Gastrocnemius medialis (tissue), 4 donors: ENCODE data around the gene ELK3.

ENCODE experiments used
- POLR2A ChIP-seq, 2 donors: fragments of 450-650 bp; IDR thresholded peaks; one replicate each; pipeline ENCODE4 v1.6.1; 2017; ENCODE audit warnings: antibody characterized with exemption in 2 of 2, mild to moderate bottlenecking in 2 of 2, moderate library complexity in 2 of 2
- TF ChIP-seq, protein P1 (sequence below), 5 experiments: fragments of 450-650 bp in 3 of 5; fragments of 200-600 bp in 2 of 5; sonication (generic) in 2 of 5; IDR thresholded peaks in 4 of 5; conservative IDR thresholded peaks in 1 of 5; 1 replicate in 4 of 5; 2 replicates in 1 of 5; pipeline ENCODE4 v1.5.1; 2016 to 2019; ENCODE audit warnings: antibody characterized with exemption in 5 of 5, mild to moderate bottlenecking in 3 of 5, moderate library complexity in 3 of 5

DNA sequence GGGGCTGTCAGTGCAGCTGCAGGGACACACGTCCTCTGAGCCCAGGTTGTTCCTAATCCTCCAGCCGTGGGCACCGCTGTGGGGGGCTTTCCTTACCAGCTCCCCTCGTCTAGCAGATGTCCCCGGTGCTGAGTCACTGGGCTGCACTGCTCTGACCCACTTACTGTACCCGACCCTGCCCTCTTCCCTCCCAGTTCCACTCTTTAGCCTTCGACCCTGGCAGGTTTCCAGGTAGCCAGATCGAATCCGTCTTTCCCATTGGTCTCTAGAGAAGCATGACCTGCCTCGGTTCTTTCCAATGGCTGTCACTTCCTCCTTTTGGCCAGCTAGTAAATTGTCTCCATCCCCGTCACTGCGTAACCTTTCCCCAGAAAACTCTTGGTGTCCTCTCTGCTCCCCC is 48.4 kb downstream of the ELK3 start:
- no peak for TF ChIP-seq POLR2A (IDR thresholded peaks at IDR 0.05)
- TF ChIP-seq, protein P1, sequence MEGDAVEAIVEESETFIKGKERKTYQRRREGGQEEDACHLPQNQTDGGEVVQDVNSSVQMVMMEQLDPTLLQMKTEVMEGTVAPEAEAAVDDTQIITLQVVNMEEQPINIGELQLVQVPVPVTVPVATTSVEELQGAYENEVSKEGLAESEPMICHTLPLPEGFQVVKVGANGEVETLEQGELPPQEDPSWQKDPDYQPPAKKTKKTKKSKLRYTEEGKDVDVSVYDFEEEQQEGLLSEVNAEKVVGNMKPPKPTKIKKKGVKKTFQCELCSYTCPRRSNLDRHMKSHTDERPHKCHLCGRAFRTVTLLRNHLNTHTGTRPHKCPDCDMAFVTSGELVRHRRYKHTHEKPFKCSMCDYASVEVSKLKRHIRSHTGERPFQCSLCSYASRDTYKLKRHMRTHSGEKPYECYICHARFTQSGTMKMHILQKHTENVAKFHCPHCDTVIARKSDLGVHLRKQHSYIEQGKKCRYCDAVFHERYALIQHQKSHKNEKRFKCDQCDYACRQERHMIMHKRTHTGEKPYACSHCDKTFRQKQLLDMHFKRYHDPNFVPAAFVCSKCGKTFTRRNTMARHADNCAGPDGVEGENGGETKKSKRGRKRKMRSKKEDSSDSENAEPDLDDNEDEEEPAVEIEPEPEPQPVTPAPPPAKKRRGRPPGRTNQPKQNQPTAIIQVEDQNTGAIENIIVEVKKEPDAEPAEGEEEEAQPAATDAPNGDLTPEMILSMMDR (IDR thresholded peaks at IDR 0.05 in 4 of 5, conservative IDR thresholded peaks at IDR 0.05 in 1 of 5) = no peak
